Activated CD4-positive, alpha-beta memory T cell treated with anti-CD3 and anti-CD28 coated beads for 36 hours (primary cell): Measurements from ENCODE around the gene MARK2. TPM values are rescaled to one million over a fixed set of nuclear protein-coding genes. Genes with fewer than 3 reads are reported as not detected.

ENCODE experiments used
- CTCF ChIA-PET: fragments of 350-600 bp; sonication (Branson Sonifier 250); formaldehyde crosslinking; loops from one replicate; lab custom pipeline; 2021; ENCODE audit warnings: antibody characterized with exemption, inconsistent platforms; lab: Charles Lee
- POLR2A ChIA-PET: fragments of 350-600 bp; sonication (Branson Sonifier 250); formaldehyde crosslinking; loops from one replicate; lab custom pipeline; 2021; ENCODE audit warnings: antibody characterized with exemption; lab: Charles Lee
- DNase-seq: peaks from one replicate; pipeline ENCODE4 v3.0.0-alpha.2; 2020
- H3K27ac Mint-ChIP-seq: one replicate; pipeline ENCODE4 v1.8.0; 2021; ENCODE audit warnings: mixed read lengths
- H3K27me3 Mint-ChIP-seq: one replicate; pipeline ENCODE4 v1.8.0; 2021; ENCODE audit warnings: mixed read lengths
- H3K36me3 Mint-ChIP-seq: one replicate; pipeline ENCODE4 v1.8.0; 2021; ENCODE audit warnings: mixed read lengths
- H3K4me1 Mint-ChIP-seq: one replicate; pipeline ENCODE4 v1.8.0; 2021; ENCODE audit warnings: low read depth, mixed read lengths
- H3K4me3 Mint-ChIP-seq: one replicate; pipeline ENCODE4 v1.8.0; 2021; ENCODE audit warnings: mild to moderate bottlenecking, mixed read lengths
- H3K9me3 Mint-ChIP-seq: one replicate; pipeline ENCODE4 v1.8.0; 2021; ENCODE audit warnings: mixed read lengths
- intact Hi-C: fragments of 100-400 bp; cut with micrococcal nuclease; formaldehyde crosslinking; loops from one replicate; pipeline ENCODE4 v1.15.1; 2023
- total RNA-seq, 2 experiments: library from RNA; stranded (reverse); gene quantifications; one replicate each; pipeline ENCODE4 v1.2.3, GENCODE V29; 2021

The MARK2 gene
- total RNA-seq, 2 experiments from 2014 or later, result 20.0 to 29.0 TPM

DNA sequence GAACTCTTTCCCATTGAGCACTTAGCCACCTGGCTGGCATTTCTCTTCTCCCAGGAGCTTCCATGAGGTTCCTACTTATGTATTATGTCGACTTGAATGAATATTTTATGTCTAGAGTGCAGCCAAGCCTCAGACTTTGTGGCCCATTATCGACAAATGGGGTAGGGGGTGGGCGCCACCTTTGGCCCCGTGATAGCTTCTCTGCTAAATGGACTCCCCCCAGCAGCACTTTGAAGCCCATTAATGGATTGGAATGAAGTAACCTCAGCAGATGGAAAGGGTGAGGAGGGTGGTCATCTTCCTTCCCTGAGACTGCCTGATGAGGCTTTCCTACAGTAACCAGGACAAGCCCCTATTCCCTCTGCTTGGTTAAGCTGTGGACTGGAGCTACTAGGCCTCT, 5.9 kb downstream of the MARK2 start:
- H3K27me3 Mint-ChIP-seq, result no peaks in the 10 kb centered on the region
- intact Hi-C loops, result no loop called here
- peaks cover 73% of the 10 kb centered on the region for H3K4me1 Mint-ChIP-seq
- H3K4me3 Mint-ChIP-seq, result no peak overlapping the region
- H3K27ac Mint-ChIP-seq, result no peak overlapping the region
- POLR2A ChIA-PET, result no interaction called here
- DNase-seq, result no peak
- CTCF ChIA-PET, result interaction anchor here (1.0 to 1.5 kb wide), 3 partner anchors 10 to 303 kb away, joined by 3 read pairs; no protein-coding TSS in a partner anchor
- peaks cover 14% of the 10 kb centered on the region for H3K36me3 Mint-ChIP-seq
- no peaks in the 10 kb centered on the region for H3K9me3 Mint-ChIP-seq

DNA sequence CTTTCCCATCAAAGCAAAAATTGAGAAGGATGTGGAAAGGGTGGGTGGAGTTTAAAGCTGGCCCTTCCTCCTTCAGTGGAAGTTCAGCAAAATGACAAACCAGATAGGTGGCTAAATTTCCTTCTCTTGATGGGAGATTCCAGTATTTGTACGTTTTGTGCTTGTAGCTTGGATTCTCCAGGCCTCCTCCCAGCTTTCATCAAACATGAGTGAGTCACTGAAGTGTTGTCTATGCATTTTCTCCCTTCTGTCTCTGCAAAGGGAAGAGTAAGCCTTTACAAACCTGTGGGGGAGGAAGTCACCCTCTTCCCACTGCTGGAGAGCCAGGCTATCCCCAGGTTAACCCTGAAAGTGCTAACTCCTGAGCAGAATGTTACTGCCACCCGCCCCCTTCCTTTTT, 6.4 kb downstream of the MARK2 start:
- Mint-ChIP-seq H3K4me1 (peaks cover 76% of the 10 kb centered on the region), H3K27ac (no peak overlapping the region), H3K27me3 (no peaks in the 10 kb centered on the region), H3K4me3 (no peak overlapping the region), H3K9me3 (no peaks in the 10 kb centered on the region), H3K36me3 (peaks cover 14% of the 10 kb centered on the region)
- ChIA-PET CTCF (interaction anchor here (1.0 kb wide), 1 partner anchor 101 kb away, joined by 3 read pairs; no protein-coding TSS in a partner anchor), POLR2A (no interaction called here)
- intact Hi-C loops, result no loop called here
- DNase-seq, result no peak

GRCh38 chr11:63845911-63846310, 7.0 kb downstream of the MARK2 start:
- POLR2A ChIA-PET, result no interaction called here
- H3K27me3 Mint-ChIP-seq, result no peaks in the 10 kb centered on the region
- peaks cover 14% of the 10 kb centered on the region for H3K36me3 Mint-ChIP-seq
- intact Hi-C loops, result no loop called here
- H3K9me3 Mint-ChIP-seq, result no peaks in the 10 kb centered on the region
- CTCF ChIA-PET, result no interaction called here
- H3K4me1 Mint-ChIP-seq, result peaks cover 76% of the 10 kb centered on the region
- H3K27ac Mint-ChIP-seq, result no peak overlapping the region
- no peak overlapping the region for H3K4me3 Mint-ChIP-seq
- no peak for DNase-seq

DNA sequence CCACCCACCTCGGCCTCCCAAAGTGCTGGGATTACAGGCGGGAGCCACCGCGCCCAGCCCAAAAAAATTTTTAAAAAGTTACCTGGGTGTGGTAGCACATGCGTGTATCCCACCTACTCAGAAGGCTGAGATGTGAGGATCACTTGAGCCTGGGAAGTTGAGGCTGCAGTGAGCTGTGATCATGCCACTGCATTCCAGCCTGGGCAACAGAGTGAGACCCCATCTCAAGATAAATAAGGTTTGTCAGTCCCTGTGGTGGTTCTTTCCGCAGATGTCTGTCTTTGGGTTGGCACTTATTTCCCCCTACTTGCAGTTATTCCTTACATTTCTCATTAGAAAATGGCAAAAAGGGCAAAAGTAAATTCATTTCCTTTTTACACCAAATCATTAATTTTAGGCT, 8.0 kb downstream of the MARK2 start:
- H3K4me3 Mint-ChIP-seq, result no peak overlapping the region
- DNase-seq, result no peak
- peaks cover 14% of the 10 kb centered on the region for H3K36me3 Mint-ChIP-seq
- CTCF ChIA-PET, result interaction anchor here (1.4 kb wide), 1 partner anchor 8 kb away, joined by 4 read pairs; the partner anchor contains the start of gene MARK2
- intact Hi-C loops, result no loop called here
- H3K27ac Mint-ChIP-seq, result no peak overlapping the region
- H3K9me3 Mint-ChIP-seq, result no peaks in the 10 kb centered on the region
- POLR2A ChIA-PET, result no interaction called here
- peaks cover 76% of the 10 kb centered on the region for H3K4me1 Mint-ChIP-seq
- H3K27me3 Mint-ChIP-seq, result no peaks in the 10 kb centered on the region

GRCh38 chr11:63847363-63847762, 8.5 kb downstream of the MARK2 start:
- Mint-ChIP-seq H3K4me1 (peaks cover 75% of the 10 kb centered on the region), H3K4me3 (no peak overlapping the region), H3K27me3 (no peaks in the 10 kb centered on the region), H3K9me3 (no peaks in the 10 kb centered on the region), H3K27ac (no peak overlapping the region), H3K36me3 (peaks cover 14% of the 10 kb centered on the region)
- ChIA-PET POLR2A (no interaction called here), CTCF (interaction anchor here (1.4 kb wide), 1 partner anchor 9 kb away, joined by 4 read pairs; the partner anchor contains the start of gene MARK2)
- DNase-seq, result no peak
- intact Hi-C loops, result no loop called here

DNA sequence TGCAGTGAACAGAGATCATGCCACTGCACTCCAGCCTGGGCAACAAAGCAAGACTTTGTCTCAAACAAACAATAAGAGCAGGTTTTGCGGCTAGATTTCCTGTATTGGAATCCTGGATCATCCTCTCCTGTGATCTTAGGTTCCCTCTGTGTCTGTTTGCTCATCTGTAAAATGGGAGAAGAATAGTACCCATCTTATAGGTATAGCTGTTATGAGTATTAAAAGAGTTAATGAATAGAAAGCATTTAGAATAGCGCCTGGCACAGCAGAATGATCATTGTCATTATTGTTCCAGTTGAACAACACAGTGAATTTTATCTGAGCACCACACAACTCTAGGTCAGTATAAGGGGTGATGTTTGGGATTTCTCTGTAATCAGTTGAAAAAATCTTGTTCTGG, 10.8 kb downstream of the MARK2 start:
- Mint-ChIP-seq H3K36me3 (peaks cover 4% of the 10 kb centered on the region), H3K9me3 (no peaks in the 10 kb centered on the region), H3K27ac (no peak overlapping the region), H3K4me1 (peaks cover 69% of the 10 kb centered on the region), H3K4me3 (no peak overlapping the region), H3K27me3 (no peaks in the 10 kb centered on the region)
- CTCF ChIA-PET, result no interaction called here
- intact Hi-C loops, result no loop called here
- POLR2A ChIA-PET, result no interaction called here
- DNase-seq, result no peak

DNA sequence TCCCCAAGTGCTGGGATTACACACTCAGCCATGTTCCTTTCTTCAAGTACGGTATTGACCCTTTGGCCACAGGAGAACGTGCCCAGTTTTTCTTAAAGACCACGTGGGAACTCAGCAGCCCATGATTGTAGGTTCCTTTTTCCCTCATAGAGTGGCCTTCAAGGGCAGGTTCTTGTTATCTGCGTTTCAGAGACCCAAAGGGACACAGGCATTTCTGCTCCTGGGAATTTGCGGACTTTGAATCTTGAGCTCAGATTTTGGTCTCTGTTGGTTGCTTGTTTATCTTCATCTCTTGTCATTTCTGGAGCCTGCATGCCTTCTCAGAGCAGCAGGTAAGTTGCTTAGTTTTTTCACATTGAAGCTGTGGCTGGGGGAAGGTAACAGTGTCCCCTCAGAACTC, 12.0 kb downstream of the MARK2 start:
- POLR2A ChIA-PET, result interaction anchor here (1.0 kb wide), 1 partner anchor 16 kb away, joined by 4 read pairs; no protein-coding TSS in a partner anchor
- no peaks in the 10 kb centered on the region for H3K9me3 Mint-ChIP-seq
- peak overlapping the region; percentile 24 for H3K27ac Mint-ChIP-seq
- intact Hi-C loops, result loop anchor here (1.0 kb wide), 1 partner anchor 10 kb away; no protein-coding TSS in a partner anchor
- peaks cover 68% of the 10 kb centered on the region for H3K4me1 Mint-ChIP-seq
- CTCF ChIA-PET, result interaction anchor here (1.2 kb wide), 1 partner anchor 56 kb away, joined by 3 read pairs; no protein-coding TSS in a partner anchor
- DNase-seq, result no peak
- H3K36me3 Mint-ChIP-seq, result peaks cover 8% of the 10 kb centered on the region
- no peak overlapping the region for H3K4me3 Mint-ChIP-seq
- no peaks in the 10 kb centered on the region for H3K27me3 Mint-ChIP-seq

DNA sequence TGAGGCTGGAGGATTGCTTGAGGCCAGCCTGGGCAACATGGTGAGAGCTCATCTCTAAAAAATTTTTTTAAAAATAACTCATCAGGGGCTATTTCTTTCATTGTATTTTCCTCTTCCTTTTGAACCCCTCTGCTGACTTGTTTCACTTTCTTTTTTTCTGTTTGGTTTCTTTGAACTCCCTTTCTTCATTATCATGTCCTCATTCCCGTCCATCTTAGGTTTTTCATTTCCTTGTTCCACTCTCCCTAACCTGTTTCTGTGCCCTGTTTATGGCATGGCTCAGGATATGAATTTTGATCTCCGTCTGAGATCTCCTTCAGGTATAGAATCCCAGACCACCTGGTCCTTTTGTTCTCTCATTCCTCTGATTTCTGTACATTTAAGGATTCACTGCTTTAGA, 12.5 kb downstream of the MARK2 start:
- peaks cover 6% of the 10 kb centered on the region for H3K36me3 Mint-ChIP-seq

DNA sequence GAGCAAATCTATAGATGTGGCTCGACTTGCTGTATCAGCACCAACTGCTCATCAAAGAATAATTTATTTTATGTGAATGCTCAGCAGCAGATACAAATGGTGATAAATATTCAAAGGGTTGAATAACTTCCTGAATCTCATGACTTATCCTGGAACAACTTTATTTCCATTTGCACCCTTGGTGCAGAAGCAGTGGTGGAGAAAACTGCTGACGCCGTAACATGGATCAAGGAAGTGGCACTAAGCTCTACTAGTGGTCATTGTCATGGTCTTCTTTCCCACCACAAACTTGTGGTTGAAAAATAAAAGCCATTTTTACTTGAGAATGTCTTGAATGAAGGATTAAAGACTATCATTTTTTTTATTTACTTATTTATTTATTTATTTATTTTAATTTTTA, 14.6 kb downstream of the MARK2 start:
- intact Hi-C loops, result loop anchor here (2.0 kb wide), 1 partner anchor 13 kb away; no protein-coding TSS in a partner anchor
- no peaks in the 10 kb centered on the region for H3K9me3 Mint-ChIP-seq
- CTCF ChIA-PET, result interaction anchor here (1.1 kb wide), 1 partner anchor 17 kb away, joined by 3 read pairs; no protein-coding TSS in a partner anchor
- H3K27ac Mint-ChIP-seq, result no peak overlapping the region
- no peak for DNase-seq
- H3K4me1 Mint-ChIP-seq, result peaks cover 62% of the 10 kb centered on the region
- POLR2A ChIA-PET, result no interaction called here
- no peak overlapping the region for H3K4me3 Mint-ChIP-seq
- H3K36me3 Mint-ChIP-seq, result peaks cover 6% of the 10 kb centered on the region
- H3K27me3 Mint-ChIP-seq, result no peaks in the 10 kb centered on the region

More for the DNA sequence above, 12.5 kb downstream of the MARK2 start:
- Mint-ChIP-seq H3K27ac (peak overlapping the region; percentile 24), H3K27me3 (no peaks in the 10 kb centered on the region), H3K4me1 (peaks cover 68% of the 10 kb centered on the region), H3K4me3 (peak overlapping the region; percentile 9), H3K9me3 (no peaks in the 10 kb centered on the region)
- intact Hi-C loops, result loop anchor here (1.0 kb wide), 1 partner anchor 10 kb away; no protein-coding TSS in a partner anchor
- DNase-seq, result no peak
- ChIA-PET POLR2A (interaction anchor here (1.0 kb wide), 1 partner anchor 16 kb away, joined by 4 read pairs; no protein-coding TSS in a partner anchor), CTCF (interaction anchor here (1.2 kb wide), 1 partner anchor 55 kb away, joined by 3 read pairs; no protein-coding TSS in a partner anchor)

- peaks cover 6% of the 10 kb centered on the region for H3K36me3 Mint-ChIP-seq
- intact Hi-C loops, result no loop called here
- H3K4me1 Mint-ChIP-seq, result peaks cover 53% of the 10 kb centered on the region
- CTCF ChIA-PET, result no interaction called here
- no peak overlapping the region for H3K4me3 Mint-ChIP-seq
- H3K27me3 Mint-ChIP-seq, result no peaks in the 10 kb centered on the region
- POLR2A ChIA-PET, result interaction anchor here (0.6 kb wide), 1 partner anchor 70 kb away, joined by 4 read pairs; no protein-coding TSS in a partner anchor
- H3K9me3 Mint-ChIP-seq, result no peaks in the 10 kb centered on the region
- DNase-seq, result no peak
- no peak overlapping the region for H3K27ac Mint-ChIP-seq
These were observed 15.8 kb downstream of the MARK2 start for GRCh38 chr11:63854696-63855095.

DNA sequence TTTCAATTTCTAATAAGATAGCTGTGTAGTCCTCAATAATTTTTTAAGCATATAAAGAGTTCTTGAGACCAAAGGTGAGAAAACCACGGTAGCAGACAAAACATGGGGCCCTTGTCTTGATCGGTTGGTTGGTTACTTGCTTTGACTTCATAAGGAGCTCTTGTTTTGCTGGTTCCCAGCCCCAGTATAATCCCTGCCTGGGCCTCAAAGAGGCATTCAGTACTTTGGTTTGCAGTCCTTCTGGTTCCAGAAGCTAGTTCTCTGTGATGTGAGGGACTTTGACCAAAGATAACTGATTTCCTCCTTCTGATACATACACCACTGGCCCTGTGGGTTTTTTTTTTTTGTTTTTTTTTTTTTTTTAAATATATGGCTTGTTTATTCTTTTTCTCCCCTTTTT, 17.1 kb downstream of the MARK2 start:
- Mint-ChIP-seq H3K27ac (no peak overlapping the region), H3K36me3 (peaks cover 7% of the 10 kb centered on the region), H3K4me1 (peaks cover 45% of the 10 kb centered on the region), H3K4me3 (no peak overlapping the region), H3K27me3 (no peaks in the 10 kb centered on the region), H3K9me3 (no peaks in the 10 kb centered on the region)
- POLR2A ChIA-PET, result interaction anchor here (1.0 kb wide), 1 partner anchor 15 kb away, joined by 3 read pairs; no protein-coding TSS in a partner anchor
- intact Hi-C loops, result no loop called here
- CTCF ChIA-PET, result interaction anchor here (0.6 kb wide), 1 partner anchor 90 kb away, joined by 3 read pairs; no protein-coding TSS in a partner anchor
- DNase-seq, result no peak

GRCh38 chr11:63858628-63859550, 20.0 kb downstream of the MARK2 start:
- DNase-seq, result no peak
- no peak overlapping the region for H3K4me3 Mint-ChIP-seq
- peaks cover 15% of the 10 kb centered on the region for H3K36me3 Mint-ChIP-seq
- no peak overlapping the region for H3K27ac Mint-ChIP-seq
- peaks cover 38% of the 10 kb centered on the region for H3K4me1 Mint-ChIP-seq
- intact Hi-C loops, result no loop called here
- H3K27me3 Mint-ChIP-seq, result no peaks in the 10 kb centered on the region
- CTCF ChIA-PET, result interaction anchor here (0.9 kb wide), 1 partner anchor 87 kb away, joined by 3 read pairs; no protein-coding TSS in a partner anchor
- H3K9me3 Mint-ChIP-seq, result no peaks in the 10 kb centered on the region
- POLR2A ChIA-PET, result no interaction called here
